K562 (cell line): ENCODE data around the gene LZTR1. TPM values are rescaled to one million over a fixed set of nuclear protein-coding genes. Genes with fewer than 3 reads are reported as not detected.
"Not testable (repeated sequence)": the region's sequence is repeated elsewhere in the genome, so short reads cannot be mapped to it uniquely, and the experiment has no call there.

ENCODE experiments used
- ATAC-seq: fragments of 200-7000 bp; cut with Tn5 transposase; 3 replicates; pipeline ENCODE4 v1.9.1; 2020; ENCODE audit warnings: moderate library complexity
- BruUV-seq: library from RNA; stranded (reverse); fragments of 400-500 nt; replicated peaks from 2 replicates; lab custom pipeline; 2021; lab: Mats Ljungman, UMichigan
- CTCF ChIA-PET: fragments of 300-600 bp; formaldehyde crosslinking; extraction: SDS; loops from one replicate; lab custom pipeline; 2021; ENCODE audit warnings: low intra/inter-chr PET ratio; lab: Yijun Ruan, JAX
- POLR2A ChIA-PET: fragments of 300-600, 350-650 bp; sonication (Branson Sonifier 250); formaldehyde crosslinking; extraction: SDS; loops from one replicate; lab custom pipeline; 2021; ENCODE audit warnings: antibody characterized with exemption, inconsistent platforms; lab: Yijun Ruan, JAX
- DNase-seq, 4 experiments: peaks; one replicate each; pipeline versions ENCODE4 v3.0.0 to v3.0.0-alpha.2; 2011 to 2018; ENCODE audit warnings: low spot score in 3 of 4, mixed read lengths in 3 of 4; ENCODE audit errors: extremely low read depth in 1 of 4
- FAIRE-seq: peaks from 2 replicates; lab custom pipeline; 2011; peaks lifted over from hg19 to GRCh38; lab: Jason Lieb, UNC
- H2AFZ ChIP-seq: 2 replicates; pipeline ENCODE4 v1.6.0; 2011; ENCODE audit warnings: low read depth, low read length, control low read depth, inconsistent platforms
- H3K27ac ChIP-seq: fragments of 200-600 bp; 3 replicates; pipeline ENCODE4 v1.8.0; 2011; ENCODE audit warnings: low read depth, mild to moderate bottlenecking, control low read depth, inconsistent platforms, low read length, moderate library complexity, mixed read lengths; ENCODE audit errors: extremely low read depth
- H3K27me3 ChIP-seq, 2 experiments: fragments of 300-600 bp in 1 of 2; 2 replicates in 1 of 2; 3 replicates in 1 of 2; pipeline versions ENCODE4 v1.6.0 to v1.8.0; 2011; ENCODE audit warnings: inconsistent platforms in 2 of 2, low read length in 2 of 2, mild to moderate bottlenecking in 1 of 2, mixed read lengths in 1 of 2, moderate library complexity in 1 of 2; ENCODE audit not compliant: control insufficient read depth in 2 of 2, insufficient read depth in 2 of 2
- H3K36me3 ChIP-seq: fragments of 300-600 bp; 3 replicates; pipeline ENCODE4 v1.8.0; 2011; ENCODE audit warnings: mild to moderate bottlenecking, low read length, inconsistent platforms; ENCODE audit not compliant: control insufficient read depth, insufficient read depth
- H3K4me1 ChIP-seq, 2 experiments: fragments of 200-600 bp in 1 of 2; replicated peaks in 1 of 2; 2 replicates in 1 of 2; 3 replicates in 1 of 2; pipeline versions ENCODE4 v1.5.1 to v1.8.0; 2011; ENCODE audit warnings: inconsistent platforms in 2 of 2, low read length in 2 of 2, mild to moderate bottlenecking in 1 of 2, mixed read lengths in 1 of 2, moderate library complexity in 1 of 2; ENCODE audit not compliant: control insufficient read depth in 2 of 2, insufficient read depth in 2 of 2
- H3K4me2 ChIP-seq: 2 replicates; pipeline ENCODE4 v1.6.1; 2011; ENCODE audit warnings: low read length, control low read depth, inconsistent platforms, mixed read lengths; ENCODE audit not compliant: insufficient read depth
- H3K4me3 ChIP-seq: fragments of 200-600 bp; sonication (generic), shearing (Covaris generic); 2 replicates; pipeline ENCODE4 v1.5.1; 2016; ENCODE audit warnings: control low read depth, inconsistent platforms
- H3K79me2 ChIP-seq: fragments of 200-600 bp; 3 replicates; pipeline ENCODE4 v1.8.0; 2011; ENCODE audit warnings: low read length, inconsistent platforms; ENCODE audit not compliant: control insufficient read depth, insufficient read depth
- H3K9ac ChIP-seq, 2 experiments: 2 replicates each; pipeline versions ENCODE4 v1.6.0 to v1.6.1; 2011; ENCODE audit warnings: low read depth in 2 of 2, low read length in 2 of 2, control low read depth in 1 of 2, inconsistent platforms in 1 of 2, mild to moderate bottlenecking in 1 of 2, mixed read lengths in 1 of 2; ENCODE audit not compliant: insufficient read depth in 1 of 2
- H3K9me1 ChIP-seq: one replicate; pipeline ENCODE4 v1.6.0; 2011; ENCODE audit warnings: inconsistent platforms, mild to moderate bottlenecking, low read length, moderate library complexity; ENCODE audit not compliant: control insufficient read depth, insufficient read depth
- H3K9me3 ChIP-seq: replicated peaks from 2 replicates; pipeline ENCODE4 v1.5.1; 2011; ENCODE audit warnings: low read depth, low read length, inconsistent platforms; ENCODE audit not compliant: control insufficient read depth, insufficient read depth
- H4K20me1 ChIP-seq: replicated peaks from 2 replicates; pipeline ENCODE4 v1.6.1; 2011; ENCODE audit warnings: low read length, inconsistent platforms, mixed read lengths; ENCODE audit not compliant: control insufficient read depth, insufficient read depth
- DMBX1 ChIP-seq: fragments of 250-450 bp; sonication (Bioruptor Pico); IDR thresholded peaks from 2 replicates; pipeline ENCODE4 v1.8.0; 2022; ENCODE audit warnings: inconsistent platforms, mild to moderate bottlenecking, moderate library complexity, borderline replicate concordance
- FOSL1 ChIP-seq: fragments of 200-800 bp; sonication (Bioruptor generic); conservative IDR thresholded peaks from 2 replicates; pipeline ENCODE4 v1.6.1; 2016; ENCODE audit warnings: missing genetic modification characterization, missing compliant biosample characterization
- HDAC1 ChIP-seq, 2 experiments: fragments of 450-650 bp; IDR thresholded peaks; 2 replicates each; pipeline ENCODE4 v1.6.1; 2016 to 2017; ENCODE audit warnings: inconsistent platforms in 1 of 2, mild to moderate bottlenecking in 1 of 2, moderate library complexity in 1 of 2
- HMG20A ChIP-seq: fragments of 450-650 bp; formaldehyde crosslinking; conservative IDR thresholded peaks from 2 replicates; pipeline ENCODE4 v1.4.0; 2020; ENCODE audit warnings: mild to moderate bottlenecking, mixed read lengths
- POLR2A ChIP-seq: fragments of 450-650 bp; conservative IDR thresholded peaks from 2 replicates; pipeline ENCODE4 v1.6.1; 2016
- PPARD ChIP-seq: fragments of 250-450 bp; sonication (Bioruptor Pico); IDR thresholded peaks from 2 replicates; pipeline ENCODE4 v1.8.0; 2022; ENCODE audit warnings: inconsistent platforms, mild to moderate bottlenecking, moderate library complexity
- TCF15 ChIP-seq: fragments of 250-450 bp; sonication (Bioruptor Pico); IDR thresholded peaks from 2 replicates; pipeline ENCODE4 v1.8.0; 2022; ENCODE audit warnings: moderate library complexity, mild to moderate bottlenecking, inconsistent platforms
- ZNF121 ChIP-seq: sonication (generic); formaldehyde crosslinking; conservative IDR thresholded peaks from 2 replicates; pipeline ENCODE4 v1.8.0; 2022; ENCODE audit warnings: missing genetic modification reagents
- ZNF583 ChIP-seq: fragments of 250-450 bp; sonication (Bioruptor Pico); IDR thresholded peaks from 2 replicates; pipeline ENCODE4 v1.4.0; 2020
- ZNF785 ChIP-seq: fragments of 250-450 bp; sonication (Bioruptor Pico); IDR thresholded peaks from 2 replicates; pipeline ENCODE4 v1.4.0; 2020; ENCODE audit warnings: mild to moderate bottlenecking
- ZZZ3 ChIP-seq: fragments of 450-650 bp; IDR thresholded peaks from 2 replicates; pipeline ENCODE4 v1.6.1; 2016; ENCODE audit warnings: antibody characterized with exemption, mild to moderate bottlenecking, moderate library complexity
- WGBS: fragments of 100-300 bp; shearing (Covaris generic); methylation state at CpG from one replicate; pipeline ENCODE4 v1.1.6; 2016; ENCODE audit warnings: low coverage, mixed read lengths; ENCODE audit not compliant: insufficient coverage; ENCODE audit errors: missing lambda C conversion rate; 5-methylcytosine and 5-hydroxymethylcytosine counted together
- in situ Hi-C: fragments of 300-500 bp; cut with MboI; formaldehyde crosslinking; loops from 4 replicates; pipeline ENCODE4 v1.15.0; 2018; ENCODE audit warnings: inconsistent platforms, mixed read lengths
- intact Hi-C: fragments of 100-400 bp; cut with micrococcal nuclease; formaldehyde crosslinking; loops from 2 replicates; pipeline ENCODE4 v1.14.2; 2022
- polyA plus RNA-seq, 8 experiments: library from polyadenylated mRNA; depleted of rRNA in 4 of 8; stranded (reverse) in 5 of 8; unstranded in 3 of 8; fragments of >200 nt; fragmentation: Nextera tagmentation in 2 of 8; fragmentation: Illumina TruSeq in 1 of 8; extraction: Ambion mirVana in 2 of 8; extraction: Trizol in 1 of 8; gene quantifications; 2 replicates each; pipeline versions ENCODE4 v1.2.1 to v1.2.3, GENCODE V29; 2011 to 2014; ENCODE audit warnings: inconsistent platforms in 1 of 8, missing spikeins in 1 of 8
- total RNA-seq, 7 experiments: library from RNA; depleted of rRNA in 6 of 7; stranded (reverse); fragments of >200 nt in 6 of 7; fragmentation: Illumina TruSeq in 2 of 7; extraction: Trizol in 2 of 7; gene quantifications; 2 replicates each; pipeline versions ENCODE4 v1.2.1 to v1.2.3, GENCODE V29; 2011 to 2021; ENCODE audit warnings: low replicate concordance in 1 of 7
- TF ChIP-seq, protein P1 (sequence below): sonication (generic); formaldehyde crosslinking; IDR thresholded peaks from 2 replicates; pipeline ENCODE4 v1.8.1; 2023; ENCODE audit warnings: missing genetic modification reagents, mild to moderate bottlenecking, borderline replicate concordance
- TF ChIP-seq, protein P2 (sequence below): fragments of 250-450 bp; sonication (Bioruptor Pico); IDR thresholded peaks from 2 replicates; pipeline ENCODE4 v1.8.0; 2022; ENCODE audit warnings: inconsistent platforms, mild to moderate bottlenecking, moderate library complexity, borderline replicate concordance

The LZTR1 gene
- total and polyA plus RNA-seq, 9 of the 15 experiments (the other 6 are each of a cell fraction or from before 2014, with no cell fraction given) = 2.2 to 135 (median 63.0) TPM

GRCh38 chr22:20940904-20941385, 41.2 kb upstream of the LZTR1 start (continued):
- TF ChIP-seq, protein P1, sequence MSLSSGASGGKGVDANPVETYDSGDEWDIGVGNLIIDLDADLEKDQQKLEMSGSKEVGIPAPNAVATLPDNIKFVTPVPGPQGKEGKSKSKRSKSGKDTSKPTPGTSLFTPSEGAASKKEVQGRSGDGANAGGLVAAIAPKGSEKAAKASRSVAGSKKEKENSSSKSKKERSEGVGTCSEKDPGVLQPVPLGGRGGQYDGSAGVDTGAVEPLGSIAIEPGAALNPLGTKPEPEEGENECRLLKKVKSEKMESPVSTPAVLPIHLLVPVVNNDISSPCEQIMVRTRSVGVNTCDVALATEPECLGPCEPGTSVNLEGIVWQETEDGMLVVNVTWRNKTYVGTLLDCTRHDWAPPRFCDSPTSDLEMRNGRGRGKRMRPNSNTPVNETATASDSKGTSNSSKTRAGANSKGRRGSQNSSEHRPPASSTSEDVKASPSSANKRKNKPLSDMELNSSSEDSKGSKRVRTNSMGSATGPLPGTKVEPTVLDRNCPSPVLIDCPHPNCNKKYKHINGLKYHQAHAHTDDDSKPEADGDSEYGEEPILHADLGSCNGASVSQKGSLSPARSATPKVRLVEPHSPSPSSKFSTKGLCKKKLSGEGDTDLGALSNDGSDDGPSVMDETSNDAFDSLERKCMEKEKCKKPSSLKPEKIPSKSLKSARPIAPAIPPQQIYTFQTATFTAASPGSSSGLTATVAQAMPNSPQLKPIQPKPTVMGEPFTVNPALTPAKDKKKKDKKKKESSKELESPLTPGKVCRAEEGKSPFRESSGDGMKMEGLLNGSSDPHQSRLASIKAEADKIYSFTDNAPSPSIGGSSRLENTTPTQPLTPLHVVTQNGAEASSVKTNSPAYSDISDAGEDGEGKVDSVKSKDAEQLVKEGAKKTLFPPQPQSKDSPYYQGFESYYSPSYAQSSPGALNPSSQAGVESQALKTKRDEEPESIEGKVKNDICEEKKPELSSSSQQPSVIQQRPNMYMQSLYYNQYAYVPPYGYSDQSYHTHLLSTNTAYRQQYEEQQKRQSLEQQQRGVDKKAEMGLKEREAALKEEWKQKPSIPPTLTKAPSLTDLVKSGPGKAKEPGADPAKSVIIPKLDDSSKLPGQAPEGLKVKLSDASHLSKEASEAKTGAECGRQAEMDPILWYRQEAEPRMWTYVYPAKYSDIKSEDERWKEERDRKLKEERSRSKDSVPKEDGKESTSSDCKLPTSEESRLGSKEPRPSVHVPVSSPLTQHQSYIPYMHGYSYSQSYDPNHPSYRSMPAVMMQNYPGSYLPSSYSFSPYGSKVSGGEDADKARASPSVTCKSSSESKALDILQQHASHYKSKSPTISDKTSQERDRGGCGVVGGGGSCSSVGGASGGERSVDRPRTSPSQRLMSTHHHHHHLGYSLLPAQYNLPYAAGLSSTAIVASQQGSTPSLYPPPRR (CRISPR knock-in tag) = no peak
- TF ChIP-seq ZNF583 (CRISPR knock-in tag) (0 out of 2 replicates have a peak, but pooled peaks have one; percentile 37), HMG20A (0 out of 2 replicates have a peak, but pooled peaks have one; percentile 13)

- H3K4me3 ChIP-seq, H3K9me3 ChIP-seq, H2AFZ ChIP-seq, FAIRE-seq, in situ Hi-C loops, H3K9ac ChIP-seq, H3K27me3 ChIP-seq, BruUV-seq, DNase-seq, ATAC-seq, H3K27ac ChIP-seq, H3K4me2 ChIP-seq, CTCF ChIA-PET: not testable (repeated sequence)
- 81% methylated on average over 7 of the region's 7 CpGs for WGBS
- peaks cover 49% of the 10 kb centered on the region for H3K9me1 ChIP-seq
- POLR2A ChIA-PET = interaction anchor here (54.6 to 64.4 kb wide), 2 partner anchors 9 to 24 kb away, joined by 1556 read pairs; partner anchors contain the start of genes AIFM3, CRKL and LZTR1
- peaks cover 14 to 32% of the 10 kb centered on the region in 2 experiments; a peak in 4 of 5 replicates for H3K4me1 ChIP-seq
- peaks cover 96% of the 10 kb centered on the region for H4K20me1 ChIP-seq
- intact Hi-C loops = loop anchor here (2.0 kb wide), 2 partner anchors 20 to 22 kb away; no protein-coding TSS in a partner anchor
- H3K36me3 ChIP-seq = peaks cover 85% of the 10 kb centered on the region
- H3K79me2 ChIP-seq = peaks cover 97% of the 10 kb centered on the region
- 0 out of 2 replicates have a peak, but pooled peaks have one; percentile 66 for TF ChIP-seq TCF15 (CRISPR knock-in tag)
- TF ChIP-seq, protein P2, sequence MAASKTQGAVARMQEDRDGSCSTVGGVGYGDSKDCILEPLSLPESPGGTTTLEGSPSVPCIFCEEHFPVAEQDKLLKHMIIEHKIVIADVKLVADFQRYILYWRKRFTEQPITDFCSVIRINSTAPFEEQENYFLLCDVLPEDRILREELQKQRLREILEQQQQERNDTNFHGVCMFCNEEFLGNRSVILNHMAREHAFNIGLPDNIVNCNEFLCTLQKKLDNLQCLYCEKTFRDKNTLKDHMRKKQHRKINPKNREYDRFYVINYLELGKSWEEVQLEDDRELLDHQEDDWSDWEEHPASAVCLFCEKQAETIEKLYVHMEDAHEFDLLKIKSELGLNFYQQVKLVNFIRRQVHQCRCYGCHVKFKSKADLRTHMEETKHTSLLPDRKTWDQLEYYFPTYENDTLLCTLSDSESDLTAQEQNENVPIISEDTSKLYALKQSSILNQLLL (CRISPR knock-in tag) = 0 out of 2 replicates have a peak, but pooled peaks have one; percentile 56
- peak; percentile 5; the same call in 1 of the 2 replicates for TF ChIP-seq POLR2A
- 0 out of 4 replicates have a peak, but pooled peaks of 1 of the 2 experiments have one; percentile 28 for TF ChIP-seq HDAC1 (IDR thresholded peaks at IDR 0.05)
- TF ChIP-seq ZNF121 (CRISPR knock-in tag) = peak; percentile 59
- TF ChIP-seq DMBX1 = peak; percentile 72; the same call in 1 of the 2 replicates
- 0 out of 2 replicates have a peak, but pooled peaks have one; percentile 41 for TF ChIP-seq FOSL1 (tag)
- peak; percentile 63; the same call in 1 of the 2 replicates for TF ChIP-seq ZNF785 (CRISPR knock-in tag)
- TF ChIP-seq ZZZ3 = 0 out of 2 replicates have a peak, but pooled peaks have one; percentile 13
- TF ChIP-seq PPARD (CRISPR knock-in tag) = 0 out of 2 replicates have a peak, but pooled peaks have one; percentile 40
Measured at GRCh38 chr22:20942203-20942902, 39.7 kb upstream of the LZTR1 start.
